ENCODE data around the gene FBXO33. TPM values are rescaled to one million over a fixed set of nuclear protein-coding genes. Genes with fewer than 3 reads are reported as not detected.

Gene FBXO33
- total RNA-seq, 4 donors from 2014 or later: 9.1 to 21.9 (median 12.8) TPM

DNA sequence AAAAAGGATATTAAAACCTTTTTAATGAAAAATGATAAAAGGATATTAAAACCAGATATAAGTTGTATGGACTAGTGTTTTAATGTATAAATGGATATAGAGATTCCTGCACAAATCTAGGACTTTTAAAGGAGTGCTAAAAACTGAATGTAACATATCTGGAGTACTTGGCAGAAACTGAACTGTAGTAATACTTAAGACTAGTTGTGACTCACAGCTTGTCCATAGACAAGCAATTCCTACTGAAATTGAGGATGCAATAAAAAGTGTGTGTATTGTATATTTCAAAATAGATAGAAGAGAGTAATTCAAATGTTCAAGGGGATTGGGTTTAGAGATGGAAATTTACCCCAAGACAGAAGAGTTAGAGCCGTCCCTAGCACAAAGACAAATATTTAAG lies 59.6 kb downstream of the FBXO33 start:
- intact Hi-C loops (cut with DNase I): no loop called here

DNA sequence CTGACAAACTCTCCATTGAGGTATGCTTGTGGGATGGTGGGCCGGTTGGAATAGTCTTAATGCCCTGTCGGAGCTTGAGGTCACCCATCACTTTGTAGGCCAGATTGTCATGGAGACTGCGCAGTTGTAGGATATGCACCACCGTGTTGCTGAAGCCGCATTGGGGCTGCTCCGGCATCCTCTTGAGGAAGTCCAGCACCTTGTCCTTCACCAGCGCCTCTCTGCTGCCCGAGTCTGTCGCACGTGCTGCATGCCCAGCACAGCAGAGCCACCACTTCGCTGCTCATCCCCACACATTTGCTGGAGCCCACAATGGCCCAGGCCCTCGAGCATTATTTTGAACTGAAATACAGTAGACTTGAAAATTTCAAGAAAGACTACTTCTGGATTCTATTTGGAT lies 61.8 kb downstream of the FBXO33 start:
- TF ChIP-seq, protein P1, sequence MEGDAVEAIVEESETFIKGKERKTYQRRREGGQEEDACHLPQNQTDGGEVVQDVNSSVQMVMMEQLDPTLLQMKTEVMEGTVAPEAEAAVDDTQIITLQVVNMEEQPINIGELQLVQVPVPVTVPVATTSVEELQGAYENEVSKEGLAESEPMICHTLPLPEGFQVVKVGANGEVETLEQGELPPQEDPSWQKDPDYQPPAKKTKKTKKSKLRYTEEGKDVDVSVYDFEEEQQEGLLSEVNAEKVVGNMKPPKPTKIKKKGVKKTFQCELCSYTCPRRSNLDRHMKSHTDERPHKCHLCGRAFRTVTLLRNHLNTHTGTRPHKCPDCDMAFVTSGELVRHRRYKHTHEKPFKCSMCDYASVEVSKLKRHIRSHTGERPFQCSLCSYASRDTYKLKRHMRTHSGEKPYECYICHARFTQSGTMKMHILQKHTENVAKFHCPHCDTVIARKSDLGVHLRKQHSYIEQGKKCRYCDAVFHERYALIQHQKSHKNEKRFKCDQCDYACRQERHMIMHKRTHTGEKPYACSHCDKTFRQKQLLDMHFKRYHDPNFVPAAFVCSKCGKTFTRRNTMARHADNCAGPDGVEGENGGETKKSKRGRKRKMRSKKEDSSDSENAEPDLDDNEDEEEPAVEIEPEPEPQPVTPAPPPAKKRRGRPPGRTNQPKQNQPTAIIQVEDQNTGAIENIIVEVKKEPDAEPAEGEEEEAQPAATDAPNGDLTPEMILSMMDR (IDR thresholded peaks at IDR 0.05): no peak
- TF ChIP-seq POLR2A (IDR thresholded peaks at IDR 0.05; ENCODE audit: low read depth): no peak
- TF ChIP-seq EP300 (IDR thresholded peaks at IDR 0.05): no peak
- no peak for TF ChIP-seq POLR2AphosphoS5 (IDR thresholded peaks at IDR 0.05)
- 87% methylated on average over 8 of the region's 12 CpGs for WGBS
- H3K27ac ChIP-seq (replicated peaks in 1 of 4): no peak overlapping the region
- peaks cover 5 to 10% (median 8%) of the 10 kb centered on the region in 4 donors for H3K36me3 ChIP-seq
- H3K9me3 ChIP-seq: no peaks in the 10 kb centered on the region
- DNase-seq (ENCODE audit: extremely low spot score): no peak
- peaks cover 0 to 5% (median 1%) of the 10 kb centered on the region in 4 donors for H3K4me1 ChIP-seq
- intact Hi-C loops (cut with DNase I): no loop called here
- no peak overlapping the region for H3K4me3 ChIP-seq
- no peaks in the 10 kb centered on the region for H3K27me3 ChIP-seq

More for the DNA sequence above, 59.6 kb downstream of the FBXO33 start:
- H3K36me3 ChIP-seq: peaks cover 5 to 10% (median 8%) of the 10 kb centered on the region in 4 donors
- H3K4me3 ChIP-seq: no peak overlapping the region
- no peaks in the 10 kb centered on the region for H3K27me3 ChIP-seq
- H3K27ac ChIP-seq (replicated peaks in 1 of 4): no peak overlapping the region
- H3K4me1 ChIP-seq: peaks cover 9 to 13% (median 11%) of the 10 kb centered on the region in 4 donors
- 90% methylated on average over 1 of the region's 1 CpG for WGBS
- no peak for DNase-seq (ENCODE audit: extremely low spot score)
- TF ChIP-seq POLR2AphosphoS5 (IDR thresholded peaks at IDR 0.05) (no peak), POLR2A (IDR thresholded peaks at IDR 0.05; ENCODE audit: low read depth) (no peak), EP300 (IDR thresholded peaks at IDR 0.05) (no peak)
- TF ChIP-seq, protein P1 (IDR thresholded peaks at IDR 0.05): no peak
- no peaks in the 10 kb centered on the region for H3K9me3 ChIP-seq

DNA sequence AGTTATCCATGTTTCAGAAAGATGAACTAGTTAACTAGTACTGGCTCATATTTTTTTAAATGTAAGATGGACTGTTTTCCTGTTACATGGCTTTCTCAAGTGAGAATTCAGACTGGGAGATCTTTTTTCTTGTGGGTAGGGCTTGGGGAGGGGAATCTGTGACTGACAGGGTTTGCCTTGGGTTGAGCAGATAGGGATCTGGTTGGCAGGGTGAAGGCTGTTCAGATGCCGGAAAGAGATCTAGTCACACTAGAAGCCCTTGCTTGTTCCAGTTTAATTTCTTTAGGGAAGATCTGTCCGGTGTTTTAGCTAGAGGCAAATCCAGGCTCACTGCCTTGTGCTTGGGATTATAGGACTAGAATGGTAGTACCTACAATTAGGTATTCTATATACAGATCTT lies 63.2 kb downstream of the FBXO33 start:
- Histone ChIP-seq H3K4me1 (peaks cover 0 to 5% (median 1%) of the 10 kb centered on the region in 4 donors), H3K27ac (replicated peaks in 1 of 4) (no peak overlapping the region), H3K9me3 (peaks cover 0 to 13% (median 11%) of the 10 kb centered on the region in 4 donors), H3K36me3 (peaks cover 5 to 13% (median 8%) of the 10 kb centered on the region in 4 donors), H3K4me3 (no peak overlapping the region), H3K27me3 (no peaks in the 10 kb centered on the region)
- DNase-seq (ENCODE audit: extremely low spot score): no peak
- 81% methylated on average over 2 of the region's 2 CpGs for WGBS
- TF ChIP-seq POLR2A (IDR thresholded peaks at IDR 0.05; ENCODE audit: low read depth) (no peak), EP300 (IDR thresholded peaks at IDR 0.05) (no peak), POLR2AphosphoS5 (IDR thresholded peaks at IDR 0.05) (no peak)
- TF ChIP-seq, protein P1 (IDR thresholded peaks at IDR 0.05): no peak
- intact Hi-C loops (cut with DNase I): no loop called here

DNA sequence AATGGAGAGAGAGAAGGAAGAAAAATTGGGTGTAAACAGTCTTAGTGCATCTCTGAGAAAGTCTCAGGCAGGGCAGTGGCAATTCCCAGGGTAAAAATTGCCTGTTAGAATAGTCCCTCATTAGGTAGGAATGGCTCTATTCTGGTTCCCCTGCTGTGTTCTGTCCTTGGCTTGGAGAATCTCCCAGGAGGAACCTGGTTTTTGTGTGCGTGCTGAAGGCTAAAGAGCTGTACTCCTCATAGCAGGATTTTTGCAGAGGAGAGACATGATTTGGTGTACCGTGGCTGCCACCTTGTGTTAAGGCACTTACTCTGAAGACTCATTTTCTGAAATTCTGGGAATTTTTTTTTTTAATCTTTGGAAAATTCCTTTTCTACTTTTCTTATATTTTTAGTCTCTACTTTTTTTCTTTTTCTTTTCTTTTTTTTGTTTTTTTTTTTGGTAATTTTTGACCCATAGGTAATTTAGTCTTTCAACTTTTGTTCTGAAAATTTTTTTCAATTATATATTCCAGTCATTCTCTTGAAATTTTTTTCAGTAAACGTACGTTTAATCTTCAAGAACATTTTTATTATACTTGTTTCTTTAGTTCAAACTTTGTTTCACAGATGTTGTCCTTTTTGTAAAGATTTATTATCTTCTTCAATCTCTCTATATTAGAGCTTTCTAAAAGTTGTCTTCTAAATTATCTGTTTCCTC lies 63.8 kb downstream of the FBXO33 start:
- Histone ChIP-seq H3K27ac (replicated peaks in 1 of 4) (no peak overlapping the region), H3K4me3 (no peak overlapping the region), H3K9me3 (peaks cover 0 to 15% (median 12%) of the 10 kb centered on the region in 4 donors), H3K4me1 (peaks cover 0 to 5% (median 1%) of the 10 kb centered on the region in 4 donors), H3K27me3 (no peaks in the 10 kb centered on the region), H3K36me3 (peaks cover 5 to 13% (median 8%) of the 10 kb centered on the region in 4 donors)
- intact Hi-C loops (cut with DNase I): no loop called here
- 49% methylated on average over 4 of the region's 4 CpGs for WGBS
- no peak for TF ChIP-seq POLR2A (IDR thresholded peaks at IDR 0.05; ENCODE audit: low read depth)
- TF ChIP-seq, protein P1 (IDR thresholded peaks at IDR 0.05): peak; percentile 35 to 51 (median 36)
- DNase-seq (ENCODE audit: extremely low spot score): no peak
